NOMO-1 treated with dmso at 0.1 percent for 144 hours (cell line): Measurements from ENCODE around the gene CELSR1.

Experiments
- DNase-seq: peaks from one replicate; lab custom pipeline; 2025; ENCODE audit not compliant: unreplicated experiment; lab: John Stamatoyannopoulos, UW

Gene CELSR1

DNA sequence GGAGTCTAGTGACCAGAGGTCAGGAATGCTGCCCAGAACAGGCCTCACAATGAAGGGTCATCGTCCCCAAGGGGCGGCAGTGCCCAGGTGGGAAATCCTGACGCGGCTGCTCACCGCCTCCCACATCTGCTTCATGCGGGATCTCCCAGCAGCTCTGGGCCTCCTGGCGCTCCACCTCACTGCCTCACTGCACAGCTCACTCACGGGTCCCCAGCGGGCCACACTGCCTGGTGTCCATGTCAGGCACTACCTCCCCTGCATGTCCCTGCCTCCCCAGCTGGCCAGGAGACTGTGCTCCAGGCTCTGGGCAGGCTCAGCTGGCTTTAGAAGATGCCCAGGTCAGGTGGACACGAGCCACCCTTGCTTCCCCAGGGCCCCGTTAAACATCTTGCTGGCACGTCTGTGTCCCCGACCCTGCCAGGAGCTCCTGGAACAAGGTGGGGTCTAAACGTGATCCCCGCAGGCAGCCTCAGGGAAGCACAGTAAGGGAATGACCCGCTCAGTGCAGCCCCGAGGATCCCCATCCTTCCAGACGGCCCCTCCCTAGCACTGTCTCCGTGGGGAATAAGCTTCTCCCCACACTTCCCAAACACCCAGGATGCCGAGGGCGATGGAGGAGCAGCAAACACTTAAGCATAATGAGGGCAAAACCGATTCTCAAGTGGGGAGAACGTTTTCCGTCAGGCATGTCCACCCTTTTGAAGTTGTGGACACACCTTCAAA is 108.7 kb downstream of the CELSR1 start:
- DNase-seq, result no peak

DNA sequence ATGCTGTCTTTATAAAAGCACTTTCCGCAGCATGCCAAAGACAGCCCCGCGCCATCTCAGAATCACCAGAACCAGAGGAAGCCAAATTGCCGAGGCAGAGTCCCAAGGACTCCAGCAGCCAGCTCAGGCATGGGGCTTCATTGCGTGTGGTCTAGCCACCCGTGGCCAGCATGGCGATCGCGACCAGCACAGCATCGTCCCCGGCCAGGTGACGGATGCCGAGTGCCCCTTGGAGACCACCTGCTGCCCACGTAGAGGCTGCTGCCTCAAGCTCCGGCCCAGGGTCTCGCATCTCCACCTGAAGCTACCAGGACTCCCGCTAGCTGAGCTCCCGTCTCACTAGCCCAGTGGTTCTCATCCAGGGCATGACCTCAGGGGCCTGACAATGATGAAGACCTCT is 109.2 kb downstream of the CELSR1 start:
- no peak for DNase-seq

DNA sequence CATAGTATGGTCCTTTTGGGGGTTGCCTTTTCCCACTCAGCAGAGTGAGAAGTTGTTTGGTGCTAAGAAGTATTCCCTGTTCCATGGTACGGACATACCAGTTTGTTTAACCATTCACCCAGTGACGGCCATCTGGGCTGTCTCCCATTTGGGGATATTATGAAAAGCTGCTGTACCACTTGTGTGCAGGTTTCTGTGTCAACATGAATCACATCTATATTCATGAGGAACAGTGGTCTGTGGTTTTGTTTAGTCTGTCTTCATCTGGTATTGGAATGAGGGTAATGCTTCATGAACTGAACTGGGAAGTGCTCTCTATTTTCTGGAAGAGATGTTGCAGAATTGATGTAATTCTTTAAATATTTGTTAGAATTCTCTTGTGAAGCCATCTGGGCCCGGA is 112.4 kb downstream of the CELSR1 start:
- no peak for DNase-seq

DNA sequence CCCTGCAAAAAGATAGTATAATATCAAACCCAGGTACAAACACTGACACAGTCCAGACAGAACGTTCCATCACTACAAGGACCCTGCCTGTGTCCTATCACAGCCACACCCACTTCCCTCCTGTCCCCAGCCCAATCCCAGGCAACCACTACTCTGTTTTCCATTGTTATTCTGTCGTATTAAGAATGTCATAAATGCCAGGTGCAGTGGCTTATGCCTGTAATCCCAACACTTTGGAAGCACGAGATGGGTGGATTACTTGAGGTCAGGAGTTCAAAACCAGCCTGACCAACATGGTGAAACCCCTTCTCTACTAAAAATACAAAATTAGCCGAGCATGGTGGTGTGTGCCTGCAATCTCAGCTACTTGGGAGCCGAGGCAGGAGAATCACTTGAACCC is 112.9 kb downstream of the CELSR1 start:
- DNase-seq, result no peak

DNA sequence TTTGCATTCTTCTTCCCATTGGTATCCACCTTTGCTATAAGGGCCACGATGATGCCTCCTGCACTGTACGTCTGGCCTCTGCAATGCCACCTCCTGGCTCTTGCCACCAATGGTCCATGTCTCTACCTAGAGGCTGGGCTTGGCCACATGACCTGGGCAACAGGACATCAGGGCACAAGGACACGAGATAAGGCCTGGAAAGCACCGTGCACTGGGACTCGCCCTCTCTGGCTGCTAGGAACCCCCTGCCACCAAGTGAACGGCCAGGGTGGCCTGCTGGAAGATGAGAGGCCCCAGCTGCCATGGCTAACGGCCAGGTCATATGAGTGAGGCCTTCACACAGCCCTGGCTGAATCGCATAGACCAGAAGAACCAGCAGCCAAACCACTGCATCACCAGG is 114.5 kb downstream of the CELSR1 start:
- no peak for DNase-seq

DNA sequence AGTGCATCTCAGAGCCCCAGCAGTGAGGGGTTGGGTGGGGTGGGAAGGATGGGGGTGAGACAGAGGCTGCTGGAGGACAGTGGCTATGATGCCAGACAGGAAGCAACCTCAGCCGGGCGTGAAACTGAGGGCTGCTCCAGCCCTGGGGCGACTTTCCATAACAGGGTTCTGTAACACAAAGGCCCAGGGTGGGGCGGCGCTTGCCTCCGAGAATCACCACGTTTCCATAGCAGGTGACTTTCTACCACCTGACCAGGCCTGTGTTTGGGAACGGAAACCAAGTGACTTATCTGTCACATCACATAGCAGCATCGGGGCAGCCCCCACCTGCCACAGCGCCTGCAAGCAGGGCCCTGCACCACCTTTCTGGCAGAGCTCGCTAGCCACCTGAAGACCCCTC is 116.2 kb downstream of the CELSR1 start:
- no peak for DNase-seq

DNA sequence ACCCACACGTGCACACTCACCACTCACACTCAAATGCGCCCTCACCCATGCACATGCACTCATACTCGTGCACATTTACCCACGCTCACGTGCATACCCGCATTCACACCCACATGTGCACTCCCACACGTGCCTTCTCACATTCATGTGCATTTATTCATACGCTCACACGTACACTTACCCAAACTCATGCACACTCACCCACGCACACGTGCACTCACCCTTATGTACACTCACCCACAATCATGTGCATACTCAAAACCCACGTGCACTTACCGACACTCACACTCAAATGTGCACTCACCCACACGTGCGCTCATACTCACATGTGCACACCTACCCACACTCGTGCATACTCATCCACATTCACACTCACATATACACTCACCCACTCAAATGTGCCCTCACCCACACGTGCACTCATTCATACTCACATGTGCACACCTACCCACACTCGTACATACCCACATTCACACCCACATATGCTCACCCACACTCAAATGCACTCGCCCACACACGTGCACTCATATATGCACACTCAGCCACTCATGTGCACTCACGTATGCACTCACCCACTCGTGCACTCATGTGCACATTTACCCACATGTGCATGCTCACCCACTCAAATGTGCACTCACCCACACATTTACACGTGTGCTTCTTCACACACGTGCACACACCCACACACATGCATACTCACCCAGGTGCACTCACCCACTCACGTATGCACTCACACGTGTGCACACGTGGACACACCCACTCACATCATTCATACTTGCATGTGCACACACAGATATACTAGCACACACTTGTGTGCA is 117.5 kb downstream of the CELSR1 start:
- no peak for DNase-seq

DNA sequence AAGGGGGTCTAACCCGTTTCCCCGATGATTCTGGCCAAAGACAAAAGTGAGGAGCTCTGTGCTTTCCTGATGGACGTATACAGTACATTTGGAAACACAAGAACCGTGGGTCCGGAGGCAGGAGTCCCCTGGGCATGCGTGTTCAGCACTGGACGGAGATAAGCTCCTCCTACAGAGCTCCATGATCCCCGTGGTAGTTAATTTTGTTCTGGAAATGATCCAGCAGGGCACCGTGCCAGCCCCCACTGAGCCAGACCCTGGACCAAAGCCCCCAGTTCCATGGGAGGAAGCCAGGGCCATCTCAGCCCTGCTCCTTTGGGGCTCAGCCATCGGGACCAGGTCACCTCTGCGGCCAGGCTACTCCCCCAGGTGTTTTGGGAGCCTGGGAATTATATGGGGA is 118.6 kb downstream of the CELSR1 start:
- DNase-seq, result no peak

DNA sequence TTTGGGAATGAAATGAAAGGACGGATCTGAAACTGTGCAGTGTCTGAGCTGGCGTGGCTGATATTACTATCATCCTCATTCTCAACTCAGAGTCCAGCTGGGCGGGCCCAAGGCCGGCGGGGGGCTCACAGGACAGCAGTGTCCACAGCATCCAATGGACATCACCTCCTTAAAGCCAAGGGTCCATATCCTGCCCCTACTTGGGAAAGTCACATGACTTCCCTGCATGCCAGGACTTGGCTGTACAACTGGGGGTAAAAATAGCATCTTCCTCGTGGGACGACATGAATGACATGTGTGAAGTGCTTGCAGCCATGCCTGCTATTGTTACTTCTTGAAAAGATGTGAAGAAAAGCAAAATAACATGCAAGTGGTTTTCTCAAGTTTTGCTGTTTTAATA is 119.7 kb downstream of the CELSR1 start:
- DNase-seq, result no peak

DNA sequence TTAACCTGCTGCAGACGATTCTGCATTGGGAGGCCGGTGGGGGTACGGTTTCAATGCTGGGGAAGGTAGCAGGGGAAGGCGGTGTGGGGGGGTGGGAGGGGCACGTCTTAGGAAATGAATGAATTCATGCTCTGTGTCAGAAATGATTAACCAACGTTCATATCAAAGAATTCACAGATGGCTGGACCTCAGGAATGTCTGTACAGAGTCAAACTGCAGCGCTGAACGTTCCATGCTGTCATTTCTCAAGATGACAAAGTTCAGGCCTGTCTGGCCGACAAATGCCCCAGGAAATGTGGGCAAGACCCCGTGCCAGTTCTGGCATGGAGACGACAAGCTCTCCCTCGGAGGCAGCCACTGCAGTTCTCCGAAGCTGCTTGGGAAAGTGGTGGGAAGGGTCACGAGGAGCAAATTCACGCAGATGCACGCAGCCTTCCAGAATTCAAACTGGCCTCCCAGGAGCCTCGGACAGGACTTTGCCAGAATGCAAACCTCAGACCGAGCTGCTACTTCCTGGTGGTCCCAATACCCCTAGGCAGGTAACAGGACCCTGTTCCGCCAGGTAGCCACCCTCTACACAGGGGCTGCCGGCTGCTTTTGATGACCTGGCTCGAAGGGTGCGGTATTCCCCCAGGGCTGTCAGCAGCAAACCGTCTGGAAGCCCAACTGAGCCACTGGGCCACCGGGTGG is 120.4 kb downstream of the CELSR1 start:
- DNase-seq, result no peak

DNA sequence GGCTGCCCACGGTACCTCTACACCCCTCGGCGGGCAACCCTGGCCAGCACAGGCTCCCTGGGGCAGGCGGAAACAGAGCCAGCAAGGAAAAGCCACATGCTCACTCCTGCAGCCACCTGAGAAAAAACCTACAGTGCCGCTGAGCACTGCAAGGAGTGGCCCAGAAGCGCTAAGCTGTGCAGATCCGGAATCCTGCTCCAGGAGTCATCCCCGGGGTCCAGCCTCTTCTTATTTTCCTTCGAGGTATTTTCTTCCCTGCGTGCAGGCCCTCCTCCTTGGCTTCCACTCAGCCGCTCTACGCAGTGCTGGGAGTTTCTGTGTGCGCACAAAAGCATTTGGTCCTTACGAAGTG is 120.9 kb downstream of the CELSR1 start:
- DNase-seq, result no peak

DNA sequence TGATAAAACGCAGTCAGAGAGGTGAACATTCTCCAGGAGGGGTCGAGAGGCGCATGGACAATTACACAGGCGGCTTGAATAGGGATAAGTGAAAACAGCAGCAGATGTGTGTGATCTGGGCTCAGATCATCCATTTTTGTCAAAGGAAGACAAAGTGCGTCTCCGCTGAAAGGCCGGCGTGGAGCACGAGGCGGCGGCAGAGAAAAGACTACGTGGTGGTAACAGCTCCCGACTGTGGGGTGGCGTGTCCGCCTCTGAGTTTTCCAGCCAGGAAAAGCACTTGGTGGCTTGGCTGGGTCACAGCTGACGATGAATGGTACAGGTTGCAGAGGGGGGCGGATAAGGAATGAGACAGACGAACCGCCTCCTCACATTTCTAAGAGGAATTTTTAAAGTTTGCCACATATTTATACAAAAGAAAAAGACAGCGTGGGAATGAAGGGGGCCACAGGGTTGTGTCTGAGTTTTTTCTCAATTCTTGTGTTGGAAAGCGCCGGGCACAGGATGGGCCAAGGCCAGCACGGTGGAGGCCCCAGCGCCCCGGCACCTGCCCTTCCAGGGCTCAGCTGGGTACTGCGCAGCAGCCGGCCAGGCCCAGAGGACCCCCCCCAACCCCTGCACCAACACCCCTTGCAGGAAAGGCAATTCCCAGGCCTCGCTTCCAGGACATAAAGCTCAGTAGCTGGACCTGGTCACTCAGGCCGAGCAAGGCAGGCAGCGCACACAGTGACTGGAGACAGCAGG is 121.5 kb downstream of the CELSR1 start:
- no peak for DNase-seq

DNA sequence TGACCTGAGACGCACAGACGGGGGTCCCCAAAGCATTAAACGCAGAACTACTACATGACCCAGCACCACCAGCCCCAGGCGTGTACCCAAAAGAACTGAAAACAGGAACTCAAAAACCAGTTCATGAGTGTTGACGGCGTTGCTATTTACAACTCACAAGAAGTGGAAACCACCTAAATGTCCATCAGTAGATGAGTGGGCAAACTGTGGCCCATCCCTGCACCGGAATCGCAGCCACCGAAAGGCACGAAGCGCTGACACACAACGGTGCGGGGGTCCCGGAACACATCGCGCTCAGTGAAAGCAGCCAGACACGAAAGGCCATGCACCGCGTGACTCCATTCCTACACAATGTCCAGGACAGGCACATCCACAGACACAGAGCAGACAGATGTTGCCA is 122.7 kb downstream of the CELSR1 start:
- DNase-seq, result no peak

DNA sequence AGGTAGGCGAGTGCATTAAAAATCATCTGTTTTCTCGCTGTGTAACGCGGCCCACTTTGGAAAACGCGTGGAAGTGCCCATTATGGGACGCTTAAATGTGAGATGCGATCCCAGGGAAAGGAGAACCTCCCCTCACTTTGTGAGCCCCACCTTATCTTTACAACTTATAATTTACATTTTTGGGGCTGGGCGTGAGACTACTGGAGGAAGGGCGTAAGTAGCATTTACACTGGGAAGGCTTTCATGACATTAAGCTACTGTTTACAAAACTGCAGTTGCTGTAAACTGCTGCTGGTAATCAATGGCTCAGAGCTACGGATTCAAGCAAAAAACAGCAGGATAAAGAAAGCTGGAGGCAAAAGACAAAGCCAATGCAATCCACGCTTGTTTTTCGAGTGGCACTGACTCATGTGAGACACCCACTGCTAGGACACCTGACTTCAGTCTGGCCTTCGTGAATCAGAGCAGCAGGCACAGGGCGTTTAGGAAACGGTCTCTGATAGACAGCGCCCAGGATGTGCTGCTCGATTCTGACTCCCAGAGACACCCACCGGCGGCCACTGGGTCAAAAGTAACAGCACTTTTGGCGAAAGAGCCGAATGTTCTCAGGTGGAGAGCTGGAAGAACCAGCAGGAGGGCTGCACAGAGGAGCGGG is 123.6 kb downstream of the CELSR1 start:
- DNase-seq, result no peak

DNA sequence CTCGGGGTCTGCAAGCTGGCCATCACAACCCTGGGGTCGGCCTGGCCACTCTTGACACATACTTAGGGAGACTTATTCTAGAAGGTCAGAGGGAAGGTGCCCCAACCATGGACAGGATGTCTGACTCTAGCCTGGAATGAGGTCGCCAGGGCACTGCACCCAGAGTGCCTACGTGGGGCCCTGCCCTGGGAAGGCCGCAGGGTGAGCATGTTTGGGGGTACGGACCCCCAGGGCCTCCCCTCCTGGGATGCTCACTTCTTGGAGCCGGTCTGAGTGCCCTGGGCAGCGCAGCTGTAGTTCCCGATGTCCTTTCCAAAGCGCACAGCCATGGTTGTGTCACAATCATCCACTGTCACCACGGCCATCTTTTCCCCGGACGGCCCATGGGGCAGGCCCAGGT is 126.1 kb downstream of the CELSR1 start:
- DNase-seq, result no peak

DNA sequence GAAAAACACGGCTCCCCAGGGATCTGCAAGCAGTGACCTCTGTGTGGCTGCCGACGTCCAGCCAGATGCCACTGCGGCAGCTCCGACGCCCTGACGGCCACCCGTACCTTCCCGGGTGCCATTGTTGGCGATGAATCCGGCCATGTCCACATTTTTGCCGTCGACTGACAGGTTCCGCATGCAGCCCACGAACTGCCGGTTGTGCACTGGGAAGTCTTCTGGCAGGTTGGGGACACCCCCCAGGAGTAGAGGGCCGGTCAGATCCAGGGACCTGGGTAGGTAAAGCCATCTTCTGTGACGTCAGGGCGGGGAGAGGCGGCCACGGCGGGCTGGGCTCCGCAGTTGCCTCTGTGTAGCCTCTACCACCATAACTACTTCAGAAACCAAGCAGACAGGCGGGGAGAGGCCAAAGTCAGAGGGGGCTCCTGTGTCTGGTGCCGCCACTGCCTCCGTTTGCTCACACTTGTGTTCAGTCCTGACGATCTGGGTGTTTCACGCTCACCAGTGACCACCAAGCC is 127.1 kb downstream of the CELSR1 start:
- DNase-seq, result no peak

DNA sequence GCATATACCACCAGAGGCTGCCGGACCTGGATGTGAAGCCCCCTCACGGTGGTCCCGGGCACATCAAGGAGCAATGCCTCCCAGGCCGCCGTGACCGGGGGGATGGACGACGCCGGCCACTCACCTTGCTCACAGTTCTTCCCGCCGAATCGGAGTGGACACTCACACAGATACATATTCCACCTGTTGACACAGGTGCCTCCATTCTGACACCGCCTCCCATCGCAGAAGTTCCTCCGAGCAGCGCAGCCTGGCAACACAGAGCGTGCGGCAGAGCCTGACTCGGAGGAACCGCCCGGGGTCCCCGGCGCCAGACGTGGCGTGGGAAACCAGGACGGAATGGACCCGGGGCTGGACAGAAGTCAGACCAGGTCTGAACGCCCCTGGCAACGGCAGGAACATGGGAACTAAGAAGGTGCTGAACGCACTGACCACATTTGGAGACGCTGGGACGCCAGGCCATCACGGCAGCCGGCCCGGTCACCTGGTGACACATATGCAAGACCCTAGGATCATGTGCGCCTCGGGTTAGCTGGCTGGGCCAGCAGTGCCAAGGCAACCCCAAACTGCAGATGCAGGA is 127.7 kb downstream of the CELSR1 start:
- no peak for DNase-seq

DNA sequence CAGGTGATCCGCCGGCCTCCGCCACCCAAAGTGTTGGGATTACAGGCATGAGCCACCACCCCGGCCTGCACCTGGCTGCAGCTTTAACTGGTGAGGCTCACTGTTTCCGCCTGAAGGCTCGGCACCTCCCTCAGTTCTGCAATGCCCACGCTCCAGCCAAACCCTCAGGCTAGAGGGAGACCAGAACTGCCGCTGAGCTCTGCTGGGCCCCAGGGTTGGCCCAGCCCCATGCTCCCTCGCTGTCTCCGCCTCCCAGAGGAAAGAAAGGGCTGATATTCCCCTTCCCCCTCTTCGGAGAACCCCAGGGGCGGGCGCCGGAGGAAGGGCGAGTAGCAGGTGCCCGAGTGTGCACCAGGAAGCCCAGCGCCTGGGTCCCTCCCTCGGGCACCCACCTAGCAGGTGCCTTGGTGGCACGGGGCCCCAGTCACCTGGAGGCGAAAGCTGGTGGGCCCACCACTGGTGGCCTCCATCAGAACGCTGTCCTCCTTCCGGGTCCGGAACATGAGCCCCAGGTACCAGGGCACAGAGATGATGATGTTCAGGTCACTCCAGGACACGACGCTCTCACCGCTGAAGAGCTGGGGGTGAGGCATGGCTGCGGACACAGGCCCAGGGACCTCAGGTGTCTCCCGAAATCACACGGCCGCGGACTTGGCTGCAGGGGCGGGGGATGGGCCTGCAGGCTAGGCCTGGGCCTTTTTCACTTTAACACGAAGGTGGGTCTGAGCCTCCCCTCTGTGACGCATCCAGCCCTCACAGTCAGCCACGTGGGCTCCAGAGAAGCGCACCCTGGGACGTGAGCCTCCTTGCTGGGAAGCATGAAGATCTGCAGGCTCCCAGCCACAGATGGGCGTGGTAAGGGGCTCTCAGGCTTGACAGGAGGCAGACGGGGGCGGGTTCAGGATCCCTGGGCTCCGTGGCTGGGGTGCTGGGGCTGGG is 128.6 kb downstream of the CELSR1 start:
- DNase-seq, result no peak

DNA sequence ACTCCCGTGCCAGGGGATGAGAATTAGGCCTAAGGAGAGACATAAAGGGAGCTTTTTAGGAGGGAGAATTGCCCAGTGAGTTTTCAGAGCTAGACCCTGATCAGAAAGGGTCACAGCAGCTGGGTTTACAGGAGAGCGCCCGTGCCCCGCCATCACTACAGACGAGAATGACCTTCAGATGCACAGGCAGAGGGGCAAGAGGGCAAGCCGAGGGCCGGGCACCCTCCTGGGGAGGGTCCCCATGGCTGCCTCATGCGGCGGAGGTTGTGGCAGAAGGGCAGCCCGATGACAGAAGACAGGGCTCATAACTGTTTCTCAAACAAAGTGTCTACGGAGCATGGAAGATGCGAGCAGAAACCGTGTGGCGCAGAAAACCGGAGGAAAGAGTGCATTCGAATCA is 129.7 kb downstream of the CELSR1 start:
- no peak for DNase-seq
